NT2/D1 (cell line): ENCODE data around the gene NF1.
"Not testable (repeated sequence)": the region's sequence is repeated elsewhere in the genome, so short reads cannot be mapped to it uniquely, and the experiment has no call there.

Experiments used
- DNase-seq: peaks from one replicate; pipeline ENCODE4 v3.0.0-alpha.2; 2011; ENCODE audit warnings: low read depth, low spot score
- H3K27me3 ChIP-seq: 2 replicates; pipeline ENCODE4 v1.6.0; 2011; ENCODE audit warnings: mild to moderate bottlenecking; ENCODE audit not compliant: insufficient read length, insufficient read depth
- H3K36me3 ChIP-seq: 2 replicates; pipeline ENCODE4 v1.6.1; 2011; ENCODE audit warnings: mild to moderate bottlenecking, low read length, mixed read lengths; ENCODE audit not compliant: insufficient read depth, insufficient read length
- H3K4me1 ChIP-seq: 2 replicates; pipeline ENCODE4 v1.5.1; 2011; ENCODE audit not compliant: insufficient read depth, insufficient read length
- H3K4me3 ChIP-seq: 2 replicates; pipeline ENCODE4 v1.5.1; 2011; ENCODE audit warnings: low read depth; ENCODE audit not compliant: insufficient read length
- H3K9ac ChIP-seq: 2 replicates; pipeline ENCODE4 v1.6.0; 2011; ENCODE audit warnings: low read depth; ENCODE audit not compliant: insufficient read length
- H3K9me3 ChIP-seq: 2 replicates; pipeline ENCODE4 v1.5.1; 2011; ENCODE audit warnings: mild to moderate bottlenecking, low read length; ENCODE audit not compliant: insufficient read depth
- SUZ12 ChIP-seq: IDR thresholded peaks from 2 replicates; pipeline ENCODE4 v1.6.1; 2011; ENCODE audit not compliant: insufficient read length, insufficient read depth; ENCODE audit errors: extremely low read depth
- YY1 ChIP-seq: IDR thresholded peaks from 2 replicates; pipeline ENCODE4 v1.6.1; 2011; ENCODE audit not compliant: insufficient read length, insufficient read depth
- ZNF274 ChIP-seq: IDR thresholded peaks from 2 replicates; pipeline ENCODE4 v1.6.1; 2011; ENCODE audit warnings: mild to moderate bottlenecking, low read depth, low read length

NF1 gene

GRCh38 chr17:31147507-31148202, 52.9 kb downstream of the NF1 start:
- TF ChIP-seq ZNF274 (no peak), YY1 (no peak), SUZ12 (no peak)
- no peaks in the 10 kb centered on the region for H3K9me3 ChIP-seq
- peaks cover 2% of the 10 kb centered on the region for H3K36me3 ChIP-seq
- H3K27me3 ChIP-seq: no peaks in the 10 kb centered on the region
- H3K4me1 ChIP-seq: no peaks in the 10 kb centered on the region
- DNase-seq: no peak
- H3K4me3 ChIP-seq: no peak overlapping the region
- peak overlapping the region; percentile 21 for H3K9ac ChIP-seq

- Histone ChIP-seq H3K36me3 (peaks cover 2% of the 10 kb centered on the region), H3K4me3 (no peak overlapping the region), H3K9ac (no peak overlapping the region), H3K27me3 (no peaks in the 10 kb centered on the region), H3K9me3 (no peaks in the 10 kb centered on the region), H3K4me1 (no peaks in the 10 kb centered on the region)
- DNase-seq: no peak
- no peak for TF ChIP-seq ZNF274
- TF ChIP-seq YY1: no peak
- TF ChIP-seq SUZ12: no peak
Measured at GRCh38 chr17:31148205-31148604, 53.4 kb downstream of the NF1 start.

GRCh38 chr17:31152271-31152670, 57.5 kb downstream of the NF1 start:
- no peaks in the 10 kb centered on the region for H3K9me3 ChIP-seq
- TF ChIP-seq SUZ12 (no peak), YY1 (no peak), ZNF274 (no peak)
- no peak for DNase-seq
- no peaks in the 10 kb centered on the region for H3K4me1 ChIP-seq
- no peak overlapping the region for H3K9ac ChIP-seq
- H3K36me3 ChIP-seq: no peaks in the 10 kb centered on the region
- no peak overlapping the region for H3K4me3 ChIP-seq
- H3K27me3 ChIP-seq: no peaks in the 10 kb centered on the region

GRCh38 chr17:31155208-31155810, 60.5 kb downstream of the NF1 start:
- no peak overlapping the region for H3K4me3 ChIP-seq
- TF ChIP-seq ZNF274 (no peak), YY1 (no peak), SUZ12 (no peak)
- H3K4me1 ChIP-seq: no peaks in the 10 kb centered on the region

DNA sequence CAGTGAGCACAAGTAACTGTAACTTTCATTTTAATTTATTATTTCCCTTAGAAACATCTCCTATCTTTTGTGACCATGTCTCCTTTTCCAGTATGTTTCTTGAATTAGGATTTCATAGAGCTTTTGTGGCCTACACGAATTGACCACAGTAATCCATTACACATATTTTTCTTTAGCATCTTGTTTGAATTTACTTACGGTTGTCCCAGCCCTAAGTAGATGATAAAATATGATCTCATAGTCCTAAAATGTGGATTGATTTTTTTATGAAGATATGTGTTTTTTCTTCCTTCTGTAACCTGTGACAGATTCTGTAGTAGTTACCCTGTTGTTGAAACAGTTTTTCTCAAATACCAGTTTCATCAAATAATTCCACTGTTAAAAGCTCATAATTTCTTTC, 61.5 kb downstream of the NF1 start:
- H3K36me3 ChIP-seq: peaks cover 7% of the 10 kb centered on the region
- H3K4me1 ChIP-seq: no peaks in the 10 kb centered on the region
- H3K27me3 ChIP-seq: no peaks in the 10 kb centered on the region
- TF ChIP-seq YY1 (no peak), SUZ12 (no peak), ZNF274 (no peak)
- DNase-seq: no peak
- no peak overlapping the region for H3K9ac ChIP-seq
- no peaks in the 10 kb centered on the region for H3K9me3 ChIP-seq
- no peak overlapping the region for H3K4me3 ChIP-seq

More at GRCh38 chr17:31155208-31155810, 60.5 kb downstream of the NF1 start:
- Histone ChIP-seq H3K9me3 (no peaks in the 10 kb centered on the region), H3K27me3 (no peaks in the 10 kb centered on the region), H3K9ac (no peak overlapping the region), H3K36me3 (peaks cover 7% of the 10 kb centered on the region)
- no peak for DNase-seq

DNA sequence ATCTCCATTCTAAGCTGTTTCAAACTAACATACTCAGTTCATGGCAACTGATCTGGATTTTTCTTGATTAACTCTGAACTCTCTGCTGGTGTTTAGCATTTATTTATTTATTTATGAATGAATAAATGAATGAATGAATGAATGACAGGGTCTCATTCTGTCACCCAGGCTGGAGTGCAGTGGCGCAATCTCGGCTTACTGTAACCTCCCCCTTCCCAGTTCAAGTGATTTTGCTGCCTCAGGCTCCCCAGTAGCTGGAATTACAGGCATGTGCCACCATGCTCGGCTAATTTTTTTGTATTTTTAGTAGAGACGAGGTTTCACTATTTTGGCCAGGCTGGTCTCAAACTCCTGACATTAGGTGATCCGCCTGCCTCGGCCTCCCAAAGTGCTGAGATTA, 62.1 kb downstream of the NF1 start:
- H3K4me3 ChIP-seq, H3K4me1 ChIP-seq, H3K9me3 ChIP-seq, H3K9ac ChIP-seq, DNase-seq, H3K36me3 ChIP-seq, H3K27me3 ChIP-seq: not testable (repeated sequence)

- no peak overlapping the region for H3K9ac ChIP-seq
- TF ChIP-seq ZNF274 (no peak), YY1 (no peak), SUZ12 (no peak)
- no peaks in the 10 kb centered on the region for H3K27me3 ChIP-seq
- no peak overlapping the region for H3K4me3 ChIP-seq
- no peaks in the 10 kb centered on the region for H3K9me3 ChIP-seq
- H3K4me1 ChIP-seq: no peaks in the 10 kb centered on the region
- H3K36me3 ChIP-seq: peaks cover 7% of the 10 kb centered on the region
- DNase-seq: no peak
Measured at GRCh38 chr17:31158746-31159377, 64.1 kb downstream of the NF1 start.
